ENCODE data around the gene PRELP. TPM values are rescaled to one million over a fixed set of nuclear protein-coding genes. Genes with fewer than 3 reads are reported as not detected.
A peak's percentile ranks its signal among the peaks of the same experiment; 100 is the strongest.

Gene PRELP
- total and polyA plus RNA-seq, 11 donors = 3.6 to 61.9 (median 13.6) TPM

GRCh38 chr1:203451836-203452784 lies 23.5 kb upstream of the PRELP start:
- DNase-seq (no peak), ATAC-seq (peak in 1 of 4 donors; percentile 14)
- no peak overlapping the region for H3K27ac ChIP-seq
- 54 to 66% (median 60%) methylated on average over 2 of the region's 2 CpGs for WGBS, 4 donors
- peaks cover 0 to 10% (median 0%) of the 10 kb centered on the region in 9 donors for H3K27me3 ChIP-seq
- intact Hi-C loops (cut with DNase I) = no loop called here
- no peaks in the 10 kb centered on the region for H3K9me3 ChIP-seq
- H3K36me3 ChIP-seq = no peaks in the 10 kb centered on the region
- H3K4me3 ChIP-seq = no peak overlapping the region
- peaks cover 0 to 23% (median 6%) of the 10 kb centered on the region in 12 donors for H3K4me1 ChIP-seq
- TF ChIP-seq POLR2A (IDR thresholded peaks at IDR 0.05) (no peak), CTCF (IDR thresholded peaks at IDR 0.05) (no peak)

GRCh38 chr1:203453016-203453415 lies 22.6 kb upstream of the PRELP start:
- H3K27me3 ChIP-seq = peaks cover 0 to 10% (median 0%) of the 10 kb centered on the region in 9 donors
- H3K4me3 ChIP-seq = no peak overlapping the region
- no peak overlapping the region for H3K27ac ChIP-seq
- H3K9me3 ChIP-seq = no peaks in the 10 kb centered on the region
- DNase-seq = no peak
- intact Hi-C loops (cut with DNase I) = no loop called here
- TF ChIP-seq CTCF (IDR thresholded peaks at IDR 0.05) (no peak), POLR2A (IDR thresholded peaks at IDR 0.05) (no peak)
- no peaks in the 10 kb centered on the region for H3K36me3 ChIP-seq
- ATAC-seq = no peak
- WGBS, 4 donors = 48 to 57% (median 54%) methylated on average over 5 of the region's 5 CpGs
- H3K4me1 ChIP-seq = peaks cover 0 to 23% (median 4%) of the 10 kb centered on the region in 12 donors

- no peak for TF ChIP-seq CTCF (IDR thresholded peaks at IDR 0.05)
- TF ChIP-seq POLR2A (IDR thresholded peaks at IDR 0.05) = no peak
- peaks cover 0 to 10% (median 0%) of the 10 kb centered on the region in 9 donors for H3K27me3 ChIP-seq
- no peak for DNase-seq
- ATAC-seq = no peak
- H3K4me1 ChIP-seq = peaks cover 0 to 19% (median 2%) of the 10 kb centered on the region in 12 donors
- no peak overlapping the region for H3K4me3 ChIP-seq
- no peaks in the 10 kb centered on the region for H3K36me3 ChIP-seq
- intact Hi-C loops (cut with DNase I) = no loop called here
- H3K27ac ChIP-seq = no peak overlapping the region
- H3K9me3 ChIP-seq = no peaks in the 10 kb centered on the region
- 38 to 52% (median 48%) methylated on average over 5 of the region's 5 CpGs for WGBS, 4 donors
Measured at GRCh38 chr1:203453616-203454015, 22.0 kb upstream of the PRELP start.

GRCh38 chr1:203454986-203455471 lies 20.6 kb upstream of the PRELP start:
- no peak overlapping the region for H3K27ac ChIP-seq
- no peaks in the 10 kb centered on the region for H3K36me3 ChIP-seq
- peaks cover 0 to 16% (median 0%) of the 10 kb centered on the region in 12 donors for H3K4me1 ChIP-seq
- H3K4me3 ChIP-seq = no peak overlapping the region
- DNase-seq (no peak), ATAC-seq (peak in 1 of 4 donors; percentile 22)
- no peak for TF ChIP-seq POLR2A (IDR thresholded peaks at IDR 0.05)
- no peak for TF ChIP-seq CTCF (IDR thresholded peaks at IDR 0.05)
- intact Hi-C loops (cut with DNase I) = no loop called here
- 90 to 100% (median 92%) methylated on average over 2 to 18 of the region's 18 CpGs for WGBS, 4 donors
- peaks cover 0 to 10% (median 0%) of the 10 kb centered on the region in 9 donors for H3K27me3 ChIP-seq
- H3K9me3 ChIP-seq = no peaks in the 10 kb centered on the region
